Gastrocnemius medialis (tissue), 4 donors: ENCODE results near the gene CEP170. TPM values are rescaled to one million over a fixed set of nuclear protein-coding genes. Genes with fewer than 3 reads are reported as not detected.

ENCODE experiments used
- ATAC-seq, 2 donors: fragments of 150-250 bp; one replicate each; pipeline ENCODE4 v1.9.1; 2016
- DNase-seq, 2 donors: peaks; one replicate each; pipeline ENCODE4 v3.0.0-alpha.2; 2019
- H3K27ac ChIP-seq, 4 donors: fragments of 200-600 bp; sonication (generic); 1 replicate in 1 of 4; 2 replicates in 3 of 4; pipeline ENCODE4 v1.5.1; 2016 to 2018; ENCODE audit warnings: mild to moderate bottlenecking in 2 of 4, moderate library complexity in 1 of 4
- H3K27me3 ChIP-seq, 3 donors: fragments of 200-600 bp; sonication (generic) in 2 of 3; 1 replicate in 1 of 3; 2 replicates in 2 of 3; pipeline versions ENCODE4 v1.5.1 to v1.6.0; 2016 to 2019; ENCODE audit warnings: mild to moderate bottlenecking in 1 of 3, moderate library complexity in 1 of 3
- H3K36me3 ChIP-seq, 2 donors: fragments of 200-600 bp; sonication (generic) in 1 of 2; one replicate each; pipeline ENCODE4 v1.5.1; 2017 to 2018
- H3K4me1 ChIP-seq, 2 donors: fragments of 200-600 bp; sonication (generic) in 1 of 2; one replicate each; pipeline ENCODE4 v1.5.1; 2016 to 2017; ENCODE audit warnings: mild to moderate bottlenecking in 2 of 2
- H3K4me3 ChIP-seq, 4 donors: fragments of 200-600 bp; sonication (generic) in 3 of 4; 1 replicate in 1 of 4; 2 replicates in 3 of 4; pipeline ENCODE4 v1.5.1; 2016 to 2019; ENCODE audit warnings: mild to moderate bottlenecking in 2 of 4
- H3K9me3 ChIP-seq, 3 donors: fragments of 200-600 bp; sonication (generic) in 2 of 3; 1 replicate in 1 of 3; 2 replicates in 2 of 3; pipeline ENCODE4 v1.5.1; 2016 to 2019
- POLR2A ChIP-seq, 2 donors: fragments of 450-650 bp; IDR thresholded peaks; one replicate each; pipeline ENCODE4 v1.6.1; 2017; ENCODE audit warnings: antibody characterized with exemption in 2 of 2, mild to moderate bottlenecking in 2 of 2, moderate library complexity in 2 of 2
- in situ Hi-C, 4 donors: fragments of 200-750 bp; cut with MboI; loops; one replicate each; pipeline versions ENCODE4 v1.15.0 to v1.8.0; 2017; ENCODE audit warnings: low sequenced_read_pairs in 4 of 4
- intact Hi-C: fragments of 100-400 bp; cut with DNase I; formaldehyde crosslinking; loops from one replicate; pipeline ENCODE4 v1.15.1; 2023; ENCODE audit warnings: low total_unique reads
- total RNA-seq, 4 donors: library from RNA; depleted of rRNA; stranded (reverse); fragments of >200 nt; gene quantifications; one replicate each; pipeline versions ENCODE4 v1.1.0 to v1.2.3, GENCODE V29; 2016
- TF ChIP-seq, protein P1 (sequence below), 5 experiments: fragments of 450-650 bp in 3 of 5; fragments of 200-600 bp in 2 of 5; sonication (generic) in 2 of 5; IDR thresholded peaks in 4 of 5; conservative IDR thresholded peaks in 1 of 5; 1 replicate in 4 of 5; 2 replicates in 1 of 5; pipeline ENCODE4 v1.5.1; 2016 to 2019; ENCODE audit warnings: antibody characterized with exemption in 5 of 5, mild to moderate bottlenecking in 3 of 5, moderate library complexity in 3 of 5

The CEP170 gene
- total RNA-seq, 4 donors from 2014 or later, result 13.8 to 36.9 (median 31.1) TPM

DNA sequence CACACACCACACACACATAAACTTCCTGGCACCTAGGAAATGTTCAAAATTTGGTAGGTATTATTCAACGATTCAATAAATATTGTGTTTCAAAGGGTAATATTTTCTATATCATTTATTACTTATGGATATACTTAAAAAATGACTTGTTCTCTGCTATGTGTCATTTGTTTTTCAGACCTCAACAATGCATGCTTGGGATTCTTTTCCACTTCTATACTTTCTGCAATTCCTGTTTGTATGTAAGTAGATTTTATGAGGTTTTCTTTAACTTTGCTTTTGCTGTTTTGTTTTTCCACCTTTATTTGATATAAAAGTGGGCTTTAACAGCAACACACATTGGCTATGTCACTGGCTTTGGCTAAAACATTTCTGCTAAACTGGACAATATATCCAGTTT, 3.5 kb downstream of the CEP170 start:
- intact Hi-C loops, result loop anchor here (5.0 to 10.0 kb wide), 6 partner anchors 57 to 1721 kb away; partner anchors contain the start of genes CHML, DESI2, HNRNPU and OPN3

DNA sequence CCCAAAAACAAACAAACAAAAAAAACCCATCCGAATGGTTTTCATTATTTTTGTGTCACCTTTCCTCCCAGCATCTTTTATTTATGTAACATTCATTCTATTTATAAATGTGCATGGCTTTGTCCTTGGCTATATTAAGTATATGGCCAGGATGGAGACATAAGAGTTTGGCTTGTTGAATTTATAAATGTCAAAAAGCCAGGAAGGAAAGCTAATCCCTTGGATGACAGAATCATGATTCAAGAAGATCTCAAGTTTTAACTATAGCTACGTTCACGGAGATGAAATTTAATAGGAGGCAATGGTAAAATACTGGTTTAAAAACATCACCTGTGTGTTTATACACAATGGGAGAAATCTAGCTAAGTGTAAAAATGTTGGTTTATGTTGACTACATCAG, 5.0 kb downstream of the CEP170 start:
- Histone ChIP-seq H3K36me3 (no peaks in the 10 kb centered on the region), H3K27ac (peak overlapping the region; percentile 81 to 97 (median 91)), H3K4me3 (peak overlapping the region in 3 of 4 donors; percentile 14 to 27 (median 14)), H3K4me1 (peaks cover 57 to 69% of the 10 kb centered on the region in 2 donors), H3K9me3 (no peaks in the 10 kb centered on the region), H3K27me3 (no peaks in the 10 kb centered on the region)
- DNase-seq (no peak), ATAC-seq (peak; percentile 66 to 70)
- intact Hi-C loops (loop anchor here (5.0 to 10.0 kb wide), 6 partner anchors 55 to 1722 kb away; partner anchors contain the start of genes CHML, DESI2, HNRNPU and OPN3), in situ Hi-C loops (loop anchor here in 2 of 4 donors (25.0 kb wide), 2 partner anchors 1587 to 1612 kb away; partner anchors contain the start of genes COX20 (in 1 of the 2) and HNRNPU (in 1 of the 2))
- TF ChIP-seq, protein P1, sequence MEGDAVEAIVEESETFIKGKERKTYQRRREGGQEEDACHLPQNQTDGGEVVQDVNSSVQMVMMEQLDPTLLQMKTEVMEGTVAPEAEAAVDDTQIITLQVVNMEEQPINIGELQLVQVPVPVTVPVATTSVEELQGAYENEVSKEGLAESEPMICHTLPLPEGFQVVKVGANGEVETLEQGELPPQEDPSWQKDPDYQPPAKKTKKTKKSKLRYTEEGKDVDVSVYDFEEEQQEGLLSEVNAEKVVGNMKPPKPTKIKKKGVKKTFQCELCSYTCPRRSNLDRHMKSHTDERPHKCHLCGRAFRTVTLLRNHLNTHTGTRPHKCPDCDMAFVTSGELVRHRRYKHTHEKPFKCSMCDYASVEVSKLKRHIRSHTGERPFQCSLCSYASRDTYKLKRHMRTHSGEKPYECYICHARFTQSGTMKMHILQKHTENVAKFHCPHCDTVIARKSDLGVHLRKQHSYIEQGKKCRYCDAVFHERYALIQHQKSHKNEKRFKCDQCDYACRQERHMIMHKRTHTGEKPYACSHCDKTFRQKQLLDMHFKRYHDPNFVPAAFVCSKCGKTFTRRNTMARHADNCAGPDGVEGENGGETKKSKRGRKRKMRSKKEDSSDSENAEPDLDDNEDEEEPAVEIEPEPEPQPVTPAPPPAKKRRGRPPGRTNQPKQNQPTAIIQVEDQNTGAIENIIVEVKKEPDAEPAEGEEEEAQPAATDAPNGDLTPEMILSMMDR (IDR thresholded peaks at IDR 0.05 in 4 of 5, conservative IDR thresholded peaks at IDR 0.05 in 1 of 5), result no peak
- no peak for TF ChIP-seq POLR2A (IDR thresholded peaks at IDR 0.05)

More for the DNA sequence above, 3.5 kb downstream of the CEP170 start:
- ATAC-seq, result no peak
- peak overlapping the region; percentile 81 to 97 (median 91) for H3K27ac ChIP-seq
- H3K36me3 ChIP-seq, result no peaks in the 10 kb centered on the region
- no peak overlapping the region for H3K4me3 ChIP-seq
- no peaks in the 10 kb centered on the region for H3K27me3 ChIP-seq
- H3K4me1 ChIP-seq, result peaks cover 60 to 71% of the 10 kb centered on the region in 2 donors
- DNase-seq, result no peak
- no peaks in the 10 kb centered on the region for H3K9me3 ChIP-seq
- in situ Hi-C loops, result loop anchor here in 2 of 4 donors (25.0 kb wide), 2 partner anchors 1586 to 1611 kb away; partner anchors contain the start of genes COX20 (in 1 of the 2) and HNRNPU (in 1 of the 2)
- TF ChIP-seq, protein P1 (IDR thresholded peaks at IDR 0.05 in 4 of 5, conservative IDR thresholded peaks at IDR 0.05 in 1 of 5), result no peak
- TF ChIP-seq POLR2A (IDR thresholded peaks at IDR 0.05), result no peak

DNA sequence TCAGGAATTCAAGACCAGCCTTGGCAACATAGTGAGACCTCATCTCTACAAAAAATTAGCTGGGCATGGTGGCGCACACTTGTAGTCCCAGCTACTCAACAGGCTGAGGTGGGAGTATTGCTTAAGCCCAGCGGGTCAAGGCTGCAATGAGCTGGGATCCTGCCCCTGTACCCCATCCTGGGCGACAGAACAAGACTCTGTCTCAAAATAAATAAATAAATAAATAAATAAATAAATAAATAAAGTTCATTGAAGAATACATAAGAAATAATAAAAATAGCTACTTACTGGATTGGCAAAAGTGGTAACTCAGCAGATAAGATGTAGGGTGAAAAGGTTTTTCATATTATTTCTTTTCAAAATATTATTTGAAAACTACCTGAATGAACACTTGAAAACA, 5.9 kb downstream of the CEP170 start:
- Histone ChIP-seq H3K4me3 (no peak overlapping the region), H3K4me1 (peaks cover 61 to 76% of the 10 kb centered on the region in 2 donors), H3K36me3 (no peaks in the 10 kb centered on the region), H3K9me3 (no peaks in the 10 kb centered on the region), H3K27me3 (no peaks in the 10 kb centered on the region), H3K27ac (peak overlapping the region; percentile 81 to 97 (median 91))
- intact Hi-C loops, result loop anchor here (10.0 kb wide), 1 partner anchor 1734 kb away; the partner anchor contains the start of gene FH
- in situ Hi-C loops, result no loop called here
- ATAC-seq (no peak), DNase-seq (no peak)
- no peak for TF ChIP-seq POLR2A (IDR thresholded peaks at IDR 0.05)
- TF ChIP-seq, protein P1 (IDR thresholded peaks at IDR 0.05 in 4 of 5, conservative IDR thresholded peaks at IDR 0.05 in 1 of 5), result no peak

DNA sequence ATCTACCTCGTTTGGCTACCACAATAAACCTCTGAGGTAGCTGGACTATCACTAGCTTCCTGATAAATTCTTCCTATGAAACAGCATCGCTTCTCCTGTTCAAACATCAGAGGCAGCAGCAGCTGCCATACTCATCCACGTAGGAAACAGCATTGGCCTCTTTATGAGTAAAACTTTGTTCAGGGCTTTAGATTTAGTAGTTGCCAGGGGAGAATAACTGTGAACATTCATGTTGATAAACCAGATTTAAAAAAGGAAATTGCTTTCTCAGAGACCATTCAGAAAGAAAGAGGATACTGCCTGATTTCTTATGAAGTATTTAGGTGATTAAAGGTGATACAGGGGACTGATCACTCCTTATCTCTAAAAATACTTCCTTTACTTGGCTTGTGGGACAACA, 7.2 kb downstream of the CEP170 start:
- DNase-seq (no peak), ATAC-seq (no peak)
- Histone ChIP-seq H3K36me3 (no peaks in the 10 kb centered on the region), H3K27me3 (no peaks in the 10 kb centered on the region), H3K4me3 (no peak overlapping the region), H3K4me1 (peaks cover 51 to 71% of the 10 kb centered on the region in 2 donors), H3K27ac (peak overlapping the region; percentile 81 to 97 (median 91)), H3K9me3 (no peaks in the 10 kb centered on the region)
- no peak for TF ChIP-seq POLR2A (IDR thresholded peaks at IDR 0.05)
- TF ChIP-seq, protein P1 (IDR thresholded peaks at IDR 0.05 in 4 of 5, conservative IDR thresholded peaks at IDR 0.05 in 1 of 5), result no peak
- in situ Hi-C loops (no loop called here), intact Hi-C loops (loop anchor here (10.0 kb wide), 1 partner anchor 1733 kb away; the partner anchor contains the start of gene FH)
